HTR-8/SVneo (cell line): Measurements from ENCODE around the gene CHPF.

ENCODE experiments used
- DNase-seq: peaks from one replicate; pipeline ENCODE4 v3.0.0; 2011; ENCODE audit warnings: low spot score, mixed read lengths; ENCODE audit not compliant: insufficient read length
- FAIRE-seq: peaks from 2 replicates; lab custom pipeline; 2011; peaks lifted over from hg19 to GRCh38; lab: Jason Lieb, UNC

CHPF gene

GRCh38 chr2:219569635-219570034 lies 26.0 kb upstream of the CHPF start:
- no peak for DNase-seq
- no peak for FAIRE-seq

GRCh38 chr2:219569041-219569440 lies 25.4 kb upstream of the CHPF start:
- no peak for DNase-seq
- FAIRE-seq = no peak

GRCh38 chr2:219567791-219568361 lies 24.3 kb upstream of the CHPF start:
- no peak for DNase-seq
- no peak for FAIRE-seq

- no peak for FAIRE-seq
- DNase-seq = no peak
Measured at GRCh38 chr2:219567131-219567530, 23.5 kb upstream of the CHPF start.

GRCh38 chr2:219566640-219567039 lies 23.0 kb upstream of the CHPF start:
- DNase-seq = no peak
- FAIRE-seq = no peak

- DNase-seq = no peak
- no peak for FAIRE-seq
Measured at GRCh38 chr2:219565130-219566080, 21.8 kb upstream of the CHPF start.

- no peak for FAIRE-seq
- no peak for DNase-seq
Measured at GRCh38 chr2:219563271-219563928, 19.8 kb upstream of the CHPF start.

- DNase-seq (no peak), FAIRE-seq (no peak)
Measured at GRCh38 chr2:219562049-219563020, 18.7 kb upstream of the CHPF start.

- FAIRE-seq (no peak), DNase-seq (no peak)
Measured at GRCh38 chr2:219561179-219562048, 17.8 kb upstream of the CHPF start.

- peak; percentile 16 for FAIRE-seq
- no peak for DNase-seq
Measured at GRCh38 chr2:219560893-219561178, 17.2 kb upstream of the CHPF start.

- no peak for DNase-seq
- FAIRE-seq = no peak
Measured at GRCh38 chr2:219560037-219560892, 16.7 kb upstream of the CHPF start.

- FAIRE-seq (peak; percentile 89), DNase-seq (no peak)
Measured at GRCh38 chr2:219559156-219559915, 15.7 kb upstream of the CHPF start.

- FAIRE-seq (no peak), DNase-seq (no peak)
Measured at GRCh38 chr2:219557791-219558785, 14.5 kb upstream of the CHPF start.

- DNase-seq = no peak
- FAIRE-seq = no peak
Measured at GRCh38 chr2:219557320-219557719, 13.7 kb upstream of the CHPF start.

GRCh38 chr2:219556413-219556812 lies 12.8 kb upstream of the CHPF start:
- no peak for DNase-seq

GRCh38 chr2:219555956-219556355 lies 12.3 kb upstream of the CHPF start:
- FAIRE-seq = no peak

More at GRCh38 chr2:219556413-219556812, 12.8 kb upstream of the CHPF start:
- no peak for FAIRE-seq

More at GRCh38 chr2:219555956-219556355, 12.3 kb upstream of the CHPF start:
- no peak for DNase-seq
